Left lung (tissue), 10 donors: ENCODE measurements around the gene S1PR3. TPM values are rescaled to one million over a fixed set of nuclear protein-coding genes. Genes with fewer than 3 reads are reported as not detected.

Experiments
- ATAC-seq: fragments of 200-7000 bp; cut with Tn5 transposase; one replicate; pipeline ENCODE4 v1.9.1; 2020; ENCODE audit warnings: moderate library complexity
- DNase-seq, 4 donors: peaks; one replicate each; pipeline ENCODE4 v3.0.0-alpha.2; 2013 to 2020
- H3K27ac ChIP-seq, 2 donors: fragments of 200-600 bp; sonication (generic) in 1 of 2; one replicate each; pipeline versions ENCODE4 v1.5.0 to v1.8.0; 2020 to 2021
- H3K27me3 ChIP-seq, 2 donors: fragments of 200-600 bp; sonication (generic) in 1 of 2; one replicate each; pipeline versions ENCODE4 v1.5.0 to v1.8.0; 2020 to 2021
- H3K36me3 ChIP-seq, 2 donors: fragments of 200-600 bp; sonication (generic) in 1 of 2; one replicate each; pipeline versions ENCODE4 v1.5.0 to v1.8.0; 2020 to 2021
- H3K4me1 ChIP-seq, 2 donors: fragments of 200-600 bp; one replicate each; pipeline ENCODE4 v1.8.0; 2021
- H3K4me3 ChIP-seq, 2 donors: fragments of 200-600 bp; sonication (generic) in 1 of 2; one replicate each; pipeline versions ENCODE4 v1.5.0 to v1.8.0; 2020 to 2021; ENCODE audit warnings: mild to moderate bottlenecking in 1 of 2
- H3K9me3 ChIP-seq, 2 donors: fragments of 200-600 bp; sonication (generic) in 1 of 2; one replicate each; pipeline versions ENCODE4 v1.5.0 to v1.8.0; 2020 to 2021
- CTCF ChIP-seq, 2 donors: fragments of 200-600 bp; sonication (generic) in 1 of 2; IDR thresholded peaks; one replicate each; pipeline versions ENCODE4 v1.5.0 to v1.8.0; 2021; ENCODE audit warnings: antibody characterized with exemption in 2 of 2
- intact Hi-C, 2 donors: fragments of 100-400 bp; cut with DNase I; formaldehyde crosslinking; loops; one replicate each; pipeline versions ENCODE4 v1.11.2 to v1.14.2; 2022
- polyA plus RNA-seq, 6 donors: library from polyadenylated mRNA; unstranded; fragments of 120-200 nt; gene quantifications; one replicate each; pipeline ENCODE4 v1.2.1, GENCODE V29; 2013; ENCODE audit not compliant: insufficient read length in 6 of 6
- total RNA-seq, 2 donors: library from RNA; stranded (reverse); fragmentation: NEBNext Ultra II Directional; extraction: Animal tissue kit (Norgen Biotek cat#: 25700); gene quantifications; one replicate each; pipeline ENCODE4 v1.2.1, GENCODE V29; 2021
- donor health status: DM: no; HTN: yes; CAD: no.
- donor health status: DM: no; HTN: no; CAD: no.

Gene S1PR3
- total and polyA plus RNA-seq, 8 donors: 6.9 to 113 (median 82.0) TPM

GRCh38 chr9:88975966-88976889, 15.0 kb upstream of the S1PR3 start:
- H3K4me3 ChIP-seq: no peak overlapping the region
- no peaks in the 10 kb centered on the region for H3K36me3 ChIP-seq
- H3K9me3 ChIP-seq: no peaks in the 10 kb centered on the region
- intact Hi-C loops: no loop called here
- no peaks in the 10 kb centered on the region for H3K27me3 ChIP-seq
- H3K4me1 ChIP-seq: no peaks in the 10 kb centered on the region
- no peak for TF ChIP-seq CTCF (IDR thresholded peaks at IDR 0.05)
- DNase-seq (no peak), ATAC-seq (no peak)
- H3K27ac ChIP-seq: no peak overlapping the region

GRCh38 chr9:88976890-88977257, 14.4 kb upstream of the S1PR3 start:
- no peak for ATAC-seq

GRCh38 chr9:88978034-88978433, 13.2 kb upstream of the S1PR3 start:
- H3K27ac ChIP-seq: no peak overlapping the region
- no peak for DNase-seq
- no peaks in the 10 kb centered on the region for H3K27me3 ChIP-seq
- peak; percentile 47 for ATAC-seq
- H3K4me1 ChIP-seq: no peaks in the 10 kb centered on the region
- TF ChIP-seq CTCF (IDR thresholded peaks at IDR 0.05): no peak
- no peak overlapping the region for H3K4me3 ChIP-seq
- intact Hi-C loops: no loop called here
- no peaks in the 10 kb centered on the region for H3K36me3 ChIP-seq
- H3K9me3 ChIP-seq: peaks cover 0 to 3% of the 10 kb centered on the region in 2 donors

More at GRCh38 chr9:88976890-88977257, 14.4 kb upstream of the S1PR3 start:
- intact Hi-C loops: no loop called here
- no peaks in the 10 kb centered on the region for H3K27me3 ChIP-seq
- H3K9me3 ChIP-seq: peaks cover 0 to 1% of the 10 kb centered on the region in 2 donors
- TF ChIP-seq CTCF (IDR thresholded peaks at IDR 0.05): no peak
- H3K27ac ChIP-seq: no peak overlapping the region
- no peak overlapping the region for H3K4me3 ChIP-seq
- DNase-seq: no peak
- H3K4me1 ChIP-seq: no peaks in the 10 kb centered on the region
- H3K36me3 ChIP-seq: no peaks in the 10 kb centered on the region

- intact Hi-C loops: no loop called here
- ATAC-seq: no peak
- TF ChIP-seq CTCF (IDR thresholded peaks at IDR 0.05): no peak
Observed at GRCh38 chr9:88979021-88979420, 12.2 kb upstream of the S1PR3 start.

GRCh38 chr9:88979791-88980190, 11.5 kb upstream of the S1PR3 start:
- Histone ChIP-seq H3K4me3 (no peak overlapping the region), H3K4me1 (no peaks in the 10 kb centered on the region), H3K27me3 (no peaks in the 10 kb centered on the region), H3K36me3 (no peaks in the 10 kb centered on the region), H3K9me3 (peaks cover 0 to 3% of the 10 kb centered on the region in 2 donors), H3K27ac (no peak overlapping the region)
- no peak for TF ChIP-seq CTCF (IDR thresholded peaks at IDR 0.05)
- DNase-seq (no peak), ATAC-seq (no peak)
- intact Hi-C loops: no loop called here

More at GRCh38 chr9:88979021-88979420, 12.2 kb upstream of the S1PR3 start:
- no peak for DNase-seq
- no peaks in the 10 kb centered on the region for H3K27me3 ChIP-seq
- no peak overlapping the region for H3K27ac ChIP-seq
- H3K4me3 ChIP-seq: no peak overlapping the region
- H3K9me3 ChIP-seq: peaks cover 0 to 3% of the 10 kb centered on the region in 2 donors
- H3K36me3 ChIP-seq: no peaks in the 10 kb centered on the region
- H3K4me1 ChIP-seq: no peaks in the 10 kb centered on the region
